B cell (primary cell): ENCODE data around the gene DSCAML1.

Source experiments
- EZH2 ChIP-seq: IDR thresholded peaks from 2 replicates; pipeline ENCODE4 v1.6.1; 2012; ENCODE audit warnings: borderline replicate concordance, low read depth, mild to moderate bottlenecking, moderate library complexity, low read length; ENCODE audit not compliant: insufficient read depth, poor library complexity, severe bottlenecking
- TF ChIP-seq, protein P1 (sequence below): fragments of 200-600 bp; IDR thresholded peaks from one replicate; pipeline ENCODE4 v1.8.0; 2022; ENCODE audit warnings: antibody characterized with exemption, mild to moderate bottlenecking

DNA sequence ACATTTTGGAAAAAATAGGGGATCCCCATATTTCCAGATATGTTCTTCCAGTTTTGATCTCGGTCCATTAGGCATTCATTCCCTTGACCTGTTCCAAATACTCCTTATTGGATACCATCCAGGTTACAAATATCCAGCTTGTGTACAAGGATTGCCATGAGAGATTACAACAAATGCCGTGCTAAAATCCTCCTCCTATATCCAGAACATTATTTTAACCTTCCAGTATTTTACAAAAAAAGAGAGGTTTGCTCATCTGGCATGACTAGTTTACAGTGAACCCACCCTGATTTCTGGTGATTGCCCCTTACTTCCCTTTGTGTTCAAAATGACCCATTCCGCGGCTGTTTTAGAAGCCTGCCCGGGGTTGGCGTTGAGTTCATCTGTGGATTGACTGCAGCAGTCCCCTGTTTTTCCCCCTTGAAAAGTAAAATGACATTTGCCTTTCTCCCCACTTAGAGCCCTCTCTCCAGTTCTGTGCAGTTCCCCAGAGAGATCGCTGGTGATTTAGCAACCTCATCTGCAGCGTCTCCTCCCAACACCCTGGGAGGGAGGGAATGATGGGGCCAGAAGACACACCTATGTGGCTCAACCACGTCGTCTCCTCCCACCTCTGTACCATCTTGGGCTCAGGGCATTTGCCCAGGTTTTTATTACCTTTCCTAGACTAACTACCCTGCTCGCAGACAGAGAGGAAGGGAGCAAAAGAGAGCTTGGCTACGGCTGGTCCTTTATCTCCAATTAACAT lies 73.6 kb downstream of the DSCAML1 start:
- TF ChIP-seq, protein P1, sequence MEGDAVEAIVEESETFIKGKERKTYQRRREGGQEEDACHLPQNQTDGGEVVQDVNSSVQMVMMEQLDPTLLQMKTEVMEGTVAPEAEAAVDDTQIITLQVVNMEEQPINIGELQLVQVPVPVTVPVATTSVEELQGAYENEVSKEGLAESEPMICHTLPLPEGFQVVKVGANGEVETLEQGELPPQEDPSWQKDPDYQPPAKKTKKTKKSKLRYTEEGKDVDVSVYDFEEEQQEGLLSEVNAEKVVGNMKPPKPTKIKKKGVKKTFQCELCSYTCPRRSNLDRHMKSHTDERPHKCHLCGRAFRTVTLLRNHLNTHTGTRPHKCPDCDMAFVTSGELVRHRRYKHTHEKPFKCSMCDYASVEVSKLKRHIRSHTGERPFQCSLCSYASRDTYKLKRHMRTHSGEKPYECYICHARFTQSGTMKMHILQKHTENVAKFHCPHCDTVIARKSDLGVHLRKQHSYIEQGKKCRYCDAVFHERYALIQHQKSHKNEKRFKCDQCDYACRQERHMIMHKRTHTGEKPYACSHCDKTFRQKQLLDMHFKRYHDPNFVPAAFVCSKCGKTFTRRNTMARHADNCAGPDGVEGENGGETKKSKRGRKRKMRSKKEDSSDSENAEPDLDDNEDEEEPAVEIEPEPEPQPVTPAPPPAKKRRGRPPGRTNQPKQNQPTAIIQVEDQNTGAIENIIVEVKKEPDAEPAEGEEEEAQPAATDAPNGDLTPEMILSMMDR: no peak
- no peak for TF ChIP-seq EZH2
